NCI-H2107 (cell line): ENCODE results near the gene SLPI.

Source experiments
- DNase-seq: peaks from one replicate; lab custom pipeline; 2025; lab: John Stamatoyannopoulos, UW

Gene SLPI

GRCh38 chr20:45212836-45213235 lies 41.5 kb downstream of the SLPI start:
- DNase-seq, result no peak

- DNase-seq, result no peak
These were observed 42.5 kb downstream of the SLPI start for GRCh38 chr20:45211569-45212474.

- no peak for DNase-seq
These were observed 44.4 kb downstream of the SLPI start for GRCh38 chr20:45209924-45210323.

- no peak for DNase-seq
These were observed 47.6 kb downstream of the SLPI start, which contains the start of gene SEMG1 for GRCh38 chr20:45206725-45207124. Gene SEMG1 (plus strand): TSS chr20:45207033. CDS start chr20:45207054, 21 bp downstream.
